Bone marrow (tissue), 2 donors: ENCODE results near the gene PTGR2.
"Not testable (repeated sequence)": the region's sequence is repeated elsewhere in the genome, so short reads cannot be mapped to it uniquely, and the experiment has no call there.

Source experiments
- DNase-seq, 2 donors: peaks; one replicate each; lab custom pipeline; 2025; lab: John Stamatoyannopoulos, UW

The PTGR2 gene

GRCh38 chr14:73851567-73852382 is at the start of gene PTGR2:
Gene PTGR2, plus strand, starts transcription at chr14:73851831. Its CDS starts 7,032 bp downstream, at chr14:73858863.
- peak; percentile 82 to 87 for DNase-seq

GRCh38 chr14:73802431-73803188 is 49.0 kb upstream of the PTGR2 start:
- no peak for DNase-seq

GRCh38 chr14:73804636-73805035 is 47.0 kb upstream of the PTGR2 start:
- no peak for DNase-seq

- no peak for DNase-seq
Observed at GRCh38 chr14:73807457-73807856, 44.2 kb upstream of the PTGR2 start.

- no peak for DNase-seq
Observed at GRCh38 chr14:73809391-73809790, 42.2 kb upstream of the PTGR2 start.

GRCh38 chr14:73810478-73811163 is 41.0 kb upstream of the PTGR2 start:
- DNase-seq, result no peak

GRCh38 chr14:73811164-73811503 is 40.5 kb upstream of the PTGR2 start:
- DNase-seq, result no peak

GRCh38 chr14:73814153-73814552 is 37.5 kb upstream of the PTGR2 start:
- DNase-seq, result no peak

GRCh38 chr14:73815849-73816248 is 35.8 kb upstream of the PTGR2 start:
- no peak for DNase-seq

GRCh38 chr14:73816393-73816816 is 35.2 kb upstream of the PTGR2 start:
- no peak for DNase-seq

- no peak for DNase-seq
Observed at GRCh38 chr14:73817020-73817655, 34.5 kb upstream of the PTGR2 start.

- DNase-seq, result no peak
Observed at GRCh38 chr14:73818821-73819220, 32.8 kb upstream of the PTGR2 start.

- DNase-seq, result no peak
Observed at GRCh38 chr14:73820631-73821030, 31.0 kb upstream of the PTGR2 start.

- DNase-seq, result no peak
Observed at GRCh38 chr14:73823339-73823885, 28.2 kb upstream of the PTGR2 start.

- DNase-seq, result no peak
Observed at GRCh38 chr14:73824127-73824526, 27.5 kb upstream of the PTGR2 start.

GRCh38 chr14:73824536-73824935 is 27.1 kb upstream of the PTGR2 start:
- no peak for DNase-seq

- peak; percentile 38 to 77 for DNase-seq
Observed at GRCh38 chr14:73825551-73826188, 26.0 kb upstream of the PTGR2 start.

- DNase-seq, result not testable (repeated sequence)
Observed at GRCh38 chr14:73827190-73827589, 24.4 kb upstream of the PTGR2 start.

- DNase-seq, result no peak
Observed at GRCh38 chr14:73829071-73829470, 22.6 kb upstream of the PTGR2 start.

- DNase-seq, result peak in 1 of 2 donors; percentile 65
Observed at GRCh38 chr14:73829526-73830431, 21.9 kb upstream of the PTGR2 start.
